ENCODE measurements around the gene STK24.

GRCh38 chr13:98512774-98513665 is 63.9 kb downstream of the STK24 start:
- TF ChIP-seq CTCF (IDR thresholded peaks at IDR 0.05; ENCODE audit: low read depth, low read length, poor library complexity, severe bottlenecking) (no peak), EZH2phosphoT487 (IDR thresholded peaks at IDR 0.05; ENCODE audit: borderline replicate concordance, low read length) (no peak)
